Colonic mucosa (tissue), 4 donors: ENCODE measurements around the gene CHST5. TPM values are rescaled to one million over a fixed set of nuclear protein-coding genes. Genes with fewer than 3 reads are reported as not detected.

Experiments
- DNase-seq: peaks from one replicate; pipeline ENCODE4 v3.0.0-alpha.2; 2020
- H3K27ac ChIP-seq: fragments of 200-600 bp; one replicate; pipeline ENCODE4 v1.8.0; 2021
- H3K27me3 ChIP-seq: fragments of 200-600 bp; one replicate; pipeline ENCODE4 v1.8.0; 2021
- H3K36me3 ChIP-seq: fragments of 200-600 bp; one replicate; pipeline ENCODE4 v1.8.0; 2021
- H3K4me1 ChIP-seq: fragments of 200-600 bp; one replicate; pipeline ENCODE4 v1.8.0; 2021; ENCODE audit warnings: mild to moderate bottlenecking
- H3K4me3 ChIP-seq: fragments of 200-600 bp; one replicate; pipeline ENCODE4 v1.8.0; 2021
- H3K9ac ChIP-seq, 2 donors: one replicate each; pipeline ENCODE4 v1.7.0; 2013; ENCODE audit warnings: control low read depth in 2 of 2, low read depth in 2 of 2, low read length in 2 of 2
- H3K9me3 ChIP-seq: fragments of 200-600 bp; one replicate; pipeline ENCODE4 v1.8.0; 2021
- CTCF ChIP-seq: fragments of 200-600 bp; IDR thresholded peaks from one replicate; pipeline ENCODE4 v1.8.0; 2022; ENCODE audit warnings: antibody characterized with exemption, mild to moderate bottlenecking
- intact Hi-C: fragments of 100-400 bp; cut with DNase I; formaldehyde crosslinking; loops from one replicate; pipeline ENCODE4 v1.14.1; 2022
- total RNA-seq, 2 donors: library from RNA; stranded (reverse); fragmentation: NEBNext Ultra II Directional in 1 of 2; extraction: Animal tissue kit (Norgen Biotek cat#: 25700) in 1 of 2; gene quantifications; one replicate each; pipeline ENCODE4 v1.2.1, GENCODE V29; 2021
- donor health status: healthy.
- donor health status: DM: no; HTN: no; CAD: no.
- donor health status: DM: no; HTN: no; CAD: no.

Gene CHST5
- total RNA-seq, 2 donors from 2014 or later: 107 to 142 TPM

GRCh38 chr16:75558846-75559401 is 23.0 kb upstream of the CHST5 start:
- Histone ChIP-seq H3K27ac (no peak overlapping the region), H3K27me3 (no peaks in the 10 kb centered on the region), H3K36me3 (no peaks in the 10 kb centered on the region), H3K9ac (no peak overlapping the region), H3K4me3 (no peak overlapping the region), H3K4me1 (no peaks in the 10 kb centered on the region), H3K9me3 (no peaks in the 10 kb centered on the region)
- no peak for TF ChIP-seq CTCF
- intact Hi-C loops: loop anchor here (5.0 kb wide), 1 partner anchor 97 kb away; the partner anchor contains the start of gene TMEM170A
- no peak for DNase-seq

- peak overlapping the region; percentile 53 for H3K27ac ChIP-seq
- TF ChIP-seq CTCF: no peak
- no peaks in the 10 kb centered on the region for H3K27me3 ChIP-seq
- intact Hi-C loops: loop anchor here (5.0 kb wide), 1 partner anchor 94 kb away; the partner anchor contains the start of gene TMEM170A
- H3K4me1 ChIP-seq: no peaks in the 10 kb centered on the region
- H3K4me3 ChIP-seq: no peak overlapping the region
- H3K36me3 ChIP-seq: no peaks in the 10 kb centered on the region
- H3K9me3 ChIP-seq: no peaks in the 10 kb centered on the region
- no peak for DNase-seq
- H3K9ac ChIP-seq: no peak overlapping the region
Measured at GRCh38 chr16:75556431-75556950, 20.6 kb upstream of the CHST5 start.

- peak within 1 kb of the TSS; percentile 53 for H3K27ac ChIP-seq
- no peak for TF ChIP-seq CTCF
- H3K9me3 ChIP-seq: no peaks in the 10 kb centered on the region
- H3K4me3 ChIP-seq: peak within 1 kb of the TSS; percentile 68
- H3K36me3 ChIP-seq: no peaks in the 10 kb centered on the region
- DNase-seq: peak; percentile 99
- H3K9ac ChIP-seq: peak within 1 kb of the TSS; percentile 68 to 79
- intact Hi-C loops: loop anchor here (5.0 kb wide), 1 partner anchor 94 kb away; the partner anchor contains the start of gene TMEM170A
- no peaks in the 10 kb centered on the region for H3K4me1 ChIP-seq
- no peaks in the 10 kb centered on the region for H3K27me3 ChIP-seq
Measured at GRCh38 chr16:75555707-75556430, 20.0 kb upstream of the CHST5 start, which contains the start of gene TMEM231. Gene TMEM231 (minus strand): TSS chr16:75556252. CDS start chr16:75556209, 43 bp downstream.

GRCh38 chr16:75555213-75555706 is 19.4 kb upstream of the CHST5 start:
- Histone ChIP-seq H3K27me3 (no peaks in the 10 kb centered on the region), H3K4me3 (peak overlapping the region; percentile 68), H3K4me1 (no peaks in the 10 kb centered on the region), H3K9ac (peak overlapping the region; percentile 68 to 79), H3K27ac (peak overlapping the region; percentile 53), H3K36me3 (no peaks in the 10 kb centered on the region), H3K9me3 (no peaks in the 10 kb centered on the region)
- DNase-seq: peak; percentile 92
- TF ChIP-seq CTCF: no peak
- intact Hi-C loops: loop anchor here (5.0 kb wide), 1 partner anchor 93 kb away; the partner anchor contains the start of gene TMEM170A

GRCh38 chr16:75552951-75553350 is 17.0 kb upstream of the CHST5 start:
- intact Hi-C loops: no loop called here
- Histone ChIP-seq H3K36me3 (no peaks in the 10 kb centered on the region), H3K9me3 (no peaks in the 10 kb centered on the region), H3K27me3 (no peaks in the 10 kb centered on the region), H3K4me1 (no peaks in the 10 kb centered on the region), H3K9ac (no peak overlapping the region), H3K4me3 (no peak overlapping the region), H3K27ac (no peak overlapping the region)
- TF ChIP-seq CTCF: no peak
- DNase-seq: no peak
